ENCODE measurements around the gene ZNF106.
A peak's percentile ranks its signal among the peaks of the same experiment; 100 is the strongest.

Gene ZNF106

DNA sequence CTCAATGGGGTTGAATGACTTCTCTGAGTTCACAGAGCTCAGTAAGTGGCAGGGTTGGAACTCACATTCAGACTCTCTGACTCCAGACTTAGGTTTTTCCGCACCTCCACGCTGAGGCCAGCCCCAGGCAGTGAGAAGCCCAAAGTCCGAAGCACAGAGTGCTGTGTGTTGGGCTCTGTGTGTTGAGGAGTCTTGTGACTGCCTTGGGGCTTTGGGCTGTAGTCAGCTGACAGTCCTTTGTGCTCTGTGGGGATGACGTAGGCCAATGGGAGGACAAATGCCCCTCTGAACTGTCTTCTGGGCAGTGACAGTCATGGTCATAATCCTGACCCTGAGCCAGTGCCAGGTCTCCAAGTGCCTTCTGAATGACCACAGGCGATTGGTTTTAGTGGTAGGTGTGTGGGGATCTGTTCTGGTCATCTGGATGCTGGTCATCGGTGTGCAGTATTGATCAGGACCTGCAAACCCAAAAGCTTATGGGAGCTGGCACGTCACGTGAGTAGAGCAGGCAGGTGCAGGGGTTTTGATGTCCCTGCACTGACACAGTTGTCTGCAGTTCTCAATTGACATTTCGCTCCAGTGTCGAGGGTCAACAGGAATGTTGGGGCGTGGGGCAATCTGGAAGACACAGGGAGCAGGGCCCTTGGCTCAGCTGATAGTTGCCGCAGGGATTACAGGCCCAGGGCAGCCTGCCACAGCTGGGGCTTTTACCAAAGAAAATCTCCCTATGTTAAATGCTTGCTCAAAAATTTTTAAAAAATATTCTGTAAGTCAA lies 86.3 kb downstream of the ZNF106 start:
- no peak for DNase-seq

DNA sequence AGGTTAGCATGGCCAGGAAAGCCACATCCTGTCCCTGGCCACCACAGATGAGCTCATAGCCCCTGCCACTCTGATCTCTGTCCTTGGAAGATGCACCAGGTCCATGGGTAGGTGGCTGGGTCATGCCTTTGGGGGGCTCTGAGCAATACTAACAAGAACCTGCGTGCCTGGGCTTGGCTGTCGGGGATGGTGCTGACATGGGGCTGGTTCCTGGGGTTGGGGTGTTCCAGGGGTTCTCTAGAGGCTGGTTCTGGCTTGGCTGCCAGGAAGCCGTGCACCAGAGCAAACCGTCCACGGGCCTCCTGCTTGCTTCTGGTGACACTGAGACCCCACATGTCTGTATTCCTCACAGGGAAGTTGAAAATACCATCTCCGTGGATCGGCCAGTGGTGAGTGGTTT lies 87.6 kb downstream of the ZNF106 start:
- no peak for DNase-seq

GRCh38 chr15:42402455-42403205 lies 88.3 kb downstream of the ZNF106 start:
- DNase-seq: no peak

GRCh38 chr15:42401544-42402454 lies 89.1 kb downstream of the ZNF106 start:
- DNase-seq: peak; percentile 2

- DNase-seq: no peak
Observed at GRCh38 chr15:42395838-42396237, 95.1 kb downstream of the ZNF106 start.

DNA sequence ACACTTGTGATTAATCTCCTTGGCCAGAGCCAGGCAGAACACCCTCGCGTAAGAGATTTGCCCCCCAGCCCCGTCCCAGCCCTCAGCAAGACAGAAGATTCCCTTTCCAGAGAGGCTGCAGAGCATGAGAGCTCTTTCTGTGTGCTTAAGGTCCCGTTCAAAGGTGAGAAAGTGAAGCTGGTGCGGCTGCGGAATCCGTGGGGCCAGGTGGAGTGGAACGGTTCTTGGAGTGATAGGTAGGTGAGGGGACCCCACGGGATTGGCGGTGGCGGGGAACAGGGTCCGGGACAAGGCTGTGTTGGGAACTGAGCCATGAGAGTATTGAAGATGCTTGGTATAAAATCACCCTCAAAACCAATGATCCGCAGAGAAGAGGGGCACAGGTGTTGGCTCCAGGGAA lies 96.8 kb downstream of the ZNF106 start:
- DNase-seq: no peak

DNA sequence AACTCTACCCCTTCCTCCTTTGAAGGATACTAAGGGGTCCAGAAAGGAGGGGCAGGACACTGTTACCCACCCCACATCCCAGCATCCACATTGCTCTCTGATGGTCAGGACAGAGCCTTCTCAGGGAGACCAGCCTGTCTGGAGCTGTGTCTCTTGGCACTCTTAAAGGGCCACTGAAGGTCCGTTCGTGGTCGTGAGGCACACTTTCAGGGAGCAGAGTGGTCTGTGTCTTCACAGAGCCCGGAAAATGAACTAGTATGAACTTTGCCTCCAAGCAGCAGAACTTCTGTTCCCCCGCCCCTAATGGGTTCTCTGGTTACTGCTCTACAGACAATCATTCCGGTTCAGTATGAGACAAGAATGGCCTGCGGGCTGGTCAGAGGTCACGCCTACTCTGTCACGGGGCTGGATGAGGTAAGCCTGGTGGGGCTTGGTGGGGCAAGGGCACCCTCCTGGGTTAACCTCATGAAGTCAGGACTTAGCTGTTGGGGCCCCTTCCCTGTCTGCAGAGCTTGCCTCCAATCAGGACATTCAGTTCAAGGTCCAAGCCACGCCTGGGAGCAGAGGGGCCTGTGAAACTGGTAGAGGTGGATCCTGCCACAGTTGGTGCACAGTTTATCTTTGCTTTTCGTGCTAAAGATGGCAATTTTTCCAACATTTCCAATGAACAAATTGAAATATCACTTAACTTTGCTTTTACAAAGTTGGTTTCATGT lies 98.5 kb downstream of the ZNF106 start:
- DNase-seq: no peak

DNA sequence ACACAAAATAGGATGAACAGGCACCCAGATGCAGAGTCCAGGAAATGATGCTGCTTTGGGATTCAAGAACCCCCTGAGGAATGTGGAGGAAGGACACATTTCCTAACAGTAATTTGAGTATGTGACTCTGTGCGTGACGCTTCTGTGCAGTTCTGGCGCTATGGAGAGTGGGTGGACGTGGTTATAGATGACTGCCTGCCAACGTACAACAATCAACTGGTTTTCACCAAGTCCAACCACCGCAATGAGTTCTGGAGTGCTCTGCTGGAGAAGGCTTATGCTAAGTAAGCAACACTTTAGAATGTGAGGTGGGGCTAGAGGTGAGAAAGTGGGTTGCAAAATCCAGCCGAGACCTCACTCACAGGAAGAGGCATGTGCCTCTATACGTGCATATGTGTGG lies 103.3 kb downstream of the ZNF106 start:
- DNase-seq: no peak

- no peak for DNase-seq
Observed at GRCh38 chr15:42385980-42386700, 104.8 kb downstream of the ZNF106 start.

- DNase-seq: no peak
Observed at GRCh38 chr15:42385206-42385979, 105.5 kb downstream of the ZNF106 start.

DNA sequence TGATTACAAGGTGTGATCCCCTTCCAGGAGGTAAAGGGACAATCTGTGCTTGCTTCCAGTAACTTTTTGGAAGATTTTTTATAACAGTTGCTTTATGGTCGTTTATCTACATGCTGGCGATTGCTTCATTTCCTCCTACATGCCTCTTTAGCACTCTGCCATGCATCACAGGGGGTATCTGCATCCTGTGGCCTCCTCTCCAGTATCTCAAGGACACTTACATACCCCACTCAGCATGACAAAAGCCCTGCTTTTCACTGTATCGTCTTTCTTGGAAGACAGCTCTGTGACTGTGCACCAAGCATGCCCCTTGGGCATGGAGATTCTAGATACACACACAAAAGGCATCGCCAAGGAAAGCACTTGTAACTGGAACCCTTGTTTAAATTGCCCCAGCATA lies 106.3 kb downstream of the ZNF106 start:
- DNase-seq: no peak

DNA sequence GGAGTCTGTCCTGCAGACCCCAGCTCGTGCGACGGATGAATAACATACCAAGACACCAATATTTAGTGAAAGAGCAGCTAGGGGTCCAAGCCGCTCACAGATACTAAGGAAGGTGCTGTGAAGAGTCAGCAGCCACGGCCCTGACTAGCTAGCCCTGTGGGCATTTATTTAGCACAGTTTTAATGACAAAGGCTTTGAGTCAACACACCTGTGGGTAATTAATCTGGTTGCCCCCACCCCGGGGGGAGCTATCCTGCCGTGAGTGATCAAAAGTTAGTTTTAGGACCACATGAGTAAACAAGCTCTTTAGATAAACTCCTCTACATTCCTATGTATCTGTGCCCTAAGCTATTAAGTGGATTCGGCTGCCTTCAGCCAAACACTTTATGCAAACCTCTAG lies 112.9 kb downstream of the ZNF106 start:
- no peak for DNase-seq

DNA sequence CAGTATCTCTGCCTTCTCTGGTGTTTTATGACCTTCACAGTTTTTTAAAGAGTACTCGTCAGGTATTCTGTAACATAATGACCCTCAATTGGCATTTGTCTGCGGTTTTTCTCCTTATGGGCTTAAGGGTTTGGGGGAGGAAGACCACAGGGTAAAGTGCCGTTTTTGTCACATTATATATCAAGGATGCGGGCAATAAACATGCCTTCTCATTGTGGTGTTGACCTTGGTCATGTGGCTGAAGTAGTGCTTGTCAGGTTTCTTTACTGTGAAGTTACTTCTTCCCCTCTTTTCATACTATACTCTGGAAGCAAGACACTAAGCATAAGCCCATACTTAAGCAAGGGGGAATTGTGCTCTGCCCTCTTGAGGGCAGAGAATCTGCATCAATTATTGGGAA lies 115.0 kb downstream of the ZNF106 start:
- no peak for DNase-seq

GRCh38 chr15:42375252-42375651 lies 115.7 kb downstream of the ZNF106 start:
- DNase-seq: no peak

- no peak for DNase-seq
Observed at GRCh38 chr15:42374810-42375209, 116.1 kb downstream of the ZNF106 start.

GRCh38 chr15:42373936-42374335 lies 117.0 kb downstream of the ZNF106 start:
- no peak for DNase-seq

- no peak for DNase-seq
Observed at GRCh38 chr15:42373274-42373673, 117.7 kb downstream of the ZNF106 start.

- no peak for DNase-seq
Observed at GRCh38 chr15:42371096-42371495, 119.8 kb downstream of the ZNF106 start.

DNA sequence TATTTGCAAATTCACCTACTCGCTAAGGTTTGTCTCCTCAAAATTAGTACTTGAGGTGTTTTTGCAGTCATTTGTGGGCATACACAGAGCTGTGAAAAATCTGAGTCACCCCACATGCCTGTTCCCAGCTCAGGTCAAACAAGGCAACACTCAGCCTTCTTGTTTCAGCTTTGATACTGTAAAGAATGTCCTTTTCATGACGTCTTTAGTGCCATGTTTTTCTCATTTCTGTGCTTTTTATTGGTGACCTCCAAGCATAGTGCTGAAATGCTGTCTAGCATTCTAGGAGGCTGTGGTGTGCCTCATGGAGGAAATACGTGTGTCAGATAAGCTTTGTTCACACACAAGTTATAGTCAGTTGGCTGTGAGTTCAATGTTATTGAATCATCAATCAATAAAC lies 122.8 kb downstream of the ZNF106 start:
- no peak for DNase-seq

DNA sequence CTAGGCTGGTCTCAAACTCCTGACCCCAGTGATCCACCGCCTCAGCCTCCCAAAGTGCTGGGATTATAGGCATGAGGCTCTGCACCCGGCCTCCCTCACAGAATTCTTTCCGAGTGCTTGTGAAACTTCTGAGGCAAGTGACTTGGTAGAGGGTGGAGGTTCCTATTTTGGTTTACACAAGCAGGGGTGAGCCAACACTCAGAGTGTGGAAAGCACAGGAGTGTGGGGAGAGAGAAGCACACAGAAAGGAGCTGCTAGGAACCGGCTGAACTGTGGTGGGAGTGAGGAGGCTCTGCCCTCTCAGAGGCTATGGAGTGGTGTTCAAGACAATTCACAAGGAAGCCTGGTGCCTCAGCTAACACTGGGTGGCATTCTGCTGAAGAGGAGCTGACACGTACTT lies 123.9 kb downstream of the ZNF106 start:
- DNase-seq: no peak

DNA sequence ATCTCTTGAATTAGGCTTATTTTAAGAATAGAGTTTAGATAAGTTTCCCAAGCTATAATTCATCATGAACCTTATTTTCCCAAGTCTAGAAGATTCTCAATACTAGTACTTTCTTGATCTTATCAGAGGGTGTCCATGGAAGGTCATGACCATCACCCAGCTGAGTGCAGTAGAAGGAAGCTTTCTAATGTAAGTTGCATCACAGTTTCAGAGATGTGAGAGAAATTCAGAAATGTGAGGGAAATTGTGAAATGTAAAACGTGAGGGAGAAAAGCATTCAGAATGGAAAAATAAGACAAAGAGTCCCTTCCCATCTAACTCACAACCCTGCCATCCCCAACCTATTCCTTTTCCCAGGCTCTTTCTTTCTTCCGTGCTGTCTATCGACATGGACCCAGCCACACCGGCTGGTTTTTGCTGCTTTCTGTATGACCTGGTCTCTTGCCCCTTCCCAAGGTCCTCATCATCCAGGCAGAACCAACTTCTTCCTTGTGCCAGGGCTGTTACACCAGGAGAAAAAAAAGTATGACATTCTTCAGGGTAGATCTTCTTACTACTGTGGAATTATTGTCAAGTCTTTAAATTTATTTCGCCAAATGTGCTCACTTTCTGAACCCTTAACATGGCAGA lies 124.9 kb downstream of the ZNF106 start:
- no peak for DNase-seq

All from KG1 (cell line).